Subcutaneous adipose tissue (tissue), 4 donors: ENCODE data around the gene WWOX. TPM values are rescaled to one million over a fixed set of nuclear protein-coding genes. Genes with fewer than 3 reads are reported as not detected.

Experiments
- CTCF ChIP-seq: fragments of 450-650 bp; IDR thresholded peaks from one replicate; pipeline ENCODE4 v1.5.1; 2016; ENCODE audit warnings: low read depth, mild to moderate bottlenecking, control low read depth, antibody characterized with exemption, moderate library complexity
- small RNA-seq: library from RNA; depleted of rRNA; stranded (forward); fragments of <200 nt; gene quantifications from one replicate; pipeline ENCODE3, GENCODE V24; 2016
- total RNA-seq, 4 donors: library from RNA; depleted of rRNA; stranded (reverse); fragments of >200 nt; gene quantifications; one replicate each; pipeline ENCODE4 v1.1.0, GENCODE V29; 2016

The WWOX gene
- total RNA-seq, 4 donors from 2014 or later = 31.4 to 67.8 (median 46.0) TPM

GRCh38 chr16:79257953-79258490 lies 1158.6 kb downstream of the WWOX start:
- no peak for TF ChIP-seq CTCF

- TF ChIP-seq CTCF = no peak
Observed at GRCh38 chr16:79261481-79261940, 1162.1 kb downstream of the WWOX start.

- no peak for TF ChIP-seq CTCF
Observed at GRCh38 chr16:79261944-79262552, 1162.6 kb downstream of the WWOX start.

Small RNA genes lying within 50 kb of the gene (small RNA-seq; reads per million reads assigned to genes)
- not detected for gene AC027279.3

Other genes with a start within 250 kb of the WWOX start
- gene CLEC3A, start 77.1 kb upstream of the WWOX start, total RNA-seq = not detected